Caco-2 (cell line): ENCODE results near the gene EPHB1. TPM values are rescaled to one million over a fixed set of nuclear protein-coding genes. Genes with fewer than 3 reads are reported as not detected.

Source experiments
- BruUV-seq: library from RNA; stranded (reverse); fragments of 400-500 nt; replicated peaks from 2 replicates; lab custom pipeline; 2021; lab: Mats Ljungman, UMichigan
- CTCF ChIA-PET: fragments of 300-600 bp; sonication (Branson Sonifier 250); formaldehyde crosslinking; loops from one replicate; lab custom pipeline; 2022; ENCODE audit warnings: antibody characterized with exemption; lab: Charles Lee
- POLR2A ChIA-PET: fragments of 300-600 bp; sonication (Branson Sonifier 250); formaldehyde crosslinking; loops from one replicate; lab custom pipeline; 2022; ENCODE audit warnings: antibody characterized with exemption; lab: Charles Lee
- DNase-seq, 2 experiments: peaks; one replicate each; pipeline versions ENCODE4 v3.0.0 to v3.0.0-alpha.2; 2020 to 2022
- H3K27me3 ChIP-seq: replicated peaks from 2 replicates; pipeline ENCODE4 v1.6.0; 2011; ENCODE audit warnings: low read length; ENCODE audit not compliant: control insufficient read depth, insufficient read depth
- H3K36me3 ChIP-seq: 2 replicates; pipeline ENCODE4 v1.5.1; 2011; ENCODE audit warnings: low read length; ENCODE audit not compliant: control insufficient read depth, insufficient read depth
- H3K4me1 ChIP-seq: fragments of 250-450 bp; sonication (Bioruptor Pico); 2 replicates; pipeline ENCODE4 v1.5.1; 2020; ENCODE audit warnings: mild to moderate bottlenecking
- H3K4me3 ChIP-seq: 2 replicates; pipeline ENCODE4 v1.5.1; 2011; ENCODE audit warnings: low read depth, mild to moderate bottlenecking, control low read depth, low read length
- H3K9me3 ChIP-seq: fragments of 250-450 bp; sonication (Bioruptor Pico); 2 replicates; pipeline ENCODE4 v1.5.1; 2020; ENCODE audit warnings: mild to moderate bottlenecking, moderate library complexity
- H3K27ac Mint-ChIP-seq: one replicate; pipeline ENCODE4 v1.8.0; 2022; ENCODE audit warnings: mixed read lengths; ENCODE audit not compliant: unreplicated experiment
- H3K27me3 Mint-ChIP-seq: one replicate; pipeline ENCODE4 v1.8.0; 2022; ENCODE audit warnings: mixed read lengths; ENCODE audit not compliant: insufficient read depth, unreplicated experiment
- H3K36me3 Mint-ChIP-seq: one replicate; pipeline ENCODE4 v1.8.0; 2022; ENCODE audit warnings: mild to moderate bottlenecking, mixed read lengths; ENCODE audit not compliant: insufficient read depth, unreplicated experiment
- H3K4me1 Mint-ChIP-seq: one replicate; pipeline ENCODE4 v1.8.0; 2022; ENCODE audit warnings: low read depth, mixed read lengths; ENCODE audit not compliant: unreplicated experiment
- H3K4me3 Mint-ChIP-seq: one replicate; pipeline ENCODE4 v1.8.0; 2022; ENCODE audit warnings: mild to moderate bottlenecking, moderate library complexity, mixed read lengths; ENCODE audit not compliant: unreplicated experiment
- H3K9me3 Mint-ChIP-seq: one replicate; pipeline ENCODE4 v1.8.0; 2022; ENCODE audit warnings: mixed read lengths; ENCODE audit not compliant: unreplicated experiment
- intact Hi-C: fragments of 100-400 bp; cut with micrococcal nuclease; formaldehyde crosslinking; loops from one replicate; pipeline ENCODE4 v1.10.0; 2022; ENCODE audit not compliant: unreplicated experiment
- total RNA-seq: library from RNA; stranded (reverse); gene quantifications from 2 replicates; pipeline ENCODE4 v1.2.3, GENCODE V29; 2022
- TF ChIP-seq, protein P1 (sequence below), 2 experiments: fragments of 200-600 bp in 1 of 2; IDR thresholded peaks; 1 replicate in 1 of 2; 2 replicates in 1 of 2; pipeline versions ENCODE4 v1.5.1 to v1.8.0; 2011 to 2022; ENCODE audit warnings: antibody characterized with exemption in 1 of 2, control low read depth in 1 of 2, inconsistent platforms in 1 of 2, low read depth in 1 of 2, low read length in 1 of 2, mild to moderate bottlenecking in 1 of 2, moderate library complexity in 1 of 2; ENCODE audit not compliant: insufficient read depth in 1 of 2, severe bottlenecking in 1 of 2, unreplicated experiment in 1 of 2

EPHB1 gene
- total RNA-seq, 1 experiment from 2014 or later, result 2.3 TPM

DNA sequence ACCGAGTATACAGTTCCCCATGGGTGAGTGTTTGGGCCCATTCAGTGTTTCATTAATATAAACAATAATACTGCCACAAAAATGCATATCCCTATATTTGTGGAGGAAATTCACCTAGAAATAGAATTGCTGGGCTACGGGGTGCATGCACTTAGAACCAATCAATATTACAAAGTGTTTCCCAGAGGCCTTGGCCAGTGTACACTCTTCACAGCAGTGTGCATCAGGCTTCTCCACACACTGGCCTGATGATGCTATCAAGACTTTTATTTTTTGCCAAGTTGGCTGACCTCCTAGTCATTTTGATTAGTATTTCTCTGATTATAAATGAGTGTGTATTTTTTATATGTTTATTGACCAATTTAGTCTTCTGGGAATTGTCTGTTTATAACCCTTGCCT is 323.7 kb downstream of the EPHB1 start:
- no peaks in the 10 kb centered on the region for H3K36me3 Mint-ChIP-seq
- Histone ChIP-seq H3K36me3 (no peaks in the 10 kb centered on the region), H3K9me3 (no peaks in the 10 kb centered on the region), H3K4me1 (no peaks in the 10 kb centered on the region), H3K27me3 (no peaks in the 10 kb centered on the region), H3K4me3 (no peak overlapping the region)
- no peak overlapping the region for H3K27ac Mint-ChIP-seq
- H3K27me3 Mint-ChIP-seq, result peaks cover 6% of the 10 kb centered on the region
- H3K9me3 Mint-ChIP-seq, result no peaks in the 10 kb centered on the region
- no peaks in the 10 kb centered on the region for H3K4me1 Mint-ChIP-seq
- BruUV-seq, result no TSS peak
- H3K4me3 Mint-ChIP-seq, result no peak overlapping the region
- intact Hi-C loops, result no loop called here
- DNase-seq, result no peak
- TF ChIP-seq, protein P1, sequence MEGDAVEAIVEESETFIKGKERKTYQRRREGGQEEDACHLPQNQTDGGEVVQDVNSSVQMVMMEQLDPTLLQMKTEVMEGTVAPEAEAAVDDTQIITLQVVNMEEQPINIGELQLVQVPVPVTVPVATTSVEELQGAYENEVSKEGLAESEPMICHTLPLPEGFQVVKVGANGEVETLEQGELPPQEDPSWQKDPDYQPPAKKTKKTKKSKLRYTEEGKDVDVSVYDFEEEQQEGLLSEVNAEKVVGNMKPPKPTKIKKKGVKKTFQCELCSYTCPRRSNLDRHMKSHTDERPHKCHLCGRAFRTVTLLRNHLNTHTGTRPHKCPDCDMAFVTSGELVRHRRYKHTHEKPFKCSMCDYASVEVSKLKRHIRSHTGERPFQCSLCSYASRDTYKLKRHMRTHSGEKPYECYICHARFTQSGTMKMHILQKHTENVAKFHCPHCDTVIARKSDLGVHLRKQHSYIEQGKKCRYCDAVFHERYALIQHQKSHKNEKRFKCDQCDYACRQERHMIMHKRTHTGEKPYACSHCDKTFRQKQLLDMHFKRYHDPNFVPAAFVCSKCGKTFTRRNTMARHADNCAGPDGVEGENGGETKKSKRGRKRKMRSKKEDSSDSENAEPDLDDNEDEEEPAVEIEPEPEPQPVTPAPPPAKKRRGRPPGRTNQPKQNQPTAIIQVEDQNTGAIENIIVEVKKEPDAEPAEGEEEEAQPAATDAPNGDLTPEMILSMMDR (IDR thresholded peaks at IDR 0.05; ENCODE audit: insufficient read depth in 1 of 2, low read depth in 1 of 2, low read length in 1 of 2, severe bottlenecking in 1 of 2, unreplicated experiment in 1 of 2), result no peak
- CTCF ChIA-PET, result no interaction called here
- POLR2A ChIA-PET, result no interaction called here

DNA sequence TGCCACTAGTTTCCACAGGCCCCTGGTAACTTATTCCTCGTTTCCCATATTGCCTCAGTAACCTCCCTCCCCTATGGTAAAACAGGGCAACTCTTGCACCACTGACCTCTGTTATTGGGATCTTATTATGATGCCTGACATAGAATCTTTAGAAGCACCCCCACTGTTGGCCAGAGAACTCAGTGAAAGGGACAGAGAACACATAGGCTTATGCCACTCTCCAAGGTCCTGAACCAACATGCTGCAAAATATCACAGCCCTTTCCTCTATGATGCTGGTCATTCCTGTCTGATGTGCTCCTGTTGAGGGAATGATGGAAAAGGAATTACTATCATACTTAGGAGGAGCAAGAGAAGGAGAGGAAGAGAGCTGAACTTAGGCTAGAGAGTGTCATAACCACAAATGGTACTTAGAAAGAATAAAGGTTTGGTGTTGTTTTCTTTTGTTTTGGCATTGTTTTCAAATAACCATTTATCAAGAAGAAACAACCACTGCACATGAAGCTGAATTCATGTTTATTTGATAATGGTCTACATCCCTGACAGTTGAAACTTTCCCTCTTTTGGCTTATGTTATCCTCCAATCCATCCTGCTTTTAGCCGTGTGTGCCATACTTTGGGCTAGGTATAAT is 330.2 kb downstream of the EPHB1 start:
- no peaks in the 10 kb centered on the region for H3K36me3 ChIP-seq
- Mint-ChIP-seq H3K4me1 (no peaks in the 10 kb centered on the region), H3K27me3 (peaks cover 8% of the 10 kb centered on the region), H3K27ac (no peak overlapping the region), H3K9me3 (no peaks in the 10 kb centered on the region), H3K36me3 (no peaks in the 10 kb centered on the region), H3K4me3 (no peak overlapping the region)
- TF ChIP-seq, protein P1 (IDR thresholded peaks at IDR 0.05; ENCODE audit: insufficient read depth in 1 of 2, low read depth in 1 of 2, low read length in 1 of 2, severe bottlenecking in 1 of 2, unreplicated experiment in 1 of 2), result no peak
- intact Hi-C loops, result no loop called here
- no peaks in the 10 kb centered on the region for H3K4me1 ChIP-seq
- no peaks in the 10 kb centered on the region for H3K9me3 ChIP-seq
- no peak overlapping the region for H3K4me3 ChIP-seq
- ChIA-PET POLR2A (no interaction called here), CTCF (no interaction called here)
- no TSS peak for BruUV-seq
- H3K27me3 ChIP-seq, result no peaks in the 10 kb centered on the region
- peak in 1 of 2 experiments; percentile 37 for DNase-seq

DNA sequence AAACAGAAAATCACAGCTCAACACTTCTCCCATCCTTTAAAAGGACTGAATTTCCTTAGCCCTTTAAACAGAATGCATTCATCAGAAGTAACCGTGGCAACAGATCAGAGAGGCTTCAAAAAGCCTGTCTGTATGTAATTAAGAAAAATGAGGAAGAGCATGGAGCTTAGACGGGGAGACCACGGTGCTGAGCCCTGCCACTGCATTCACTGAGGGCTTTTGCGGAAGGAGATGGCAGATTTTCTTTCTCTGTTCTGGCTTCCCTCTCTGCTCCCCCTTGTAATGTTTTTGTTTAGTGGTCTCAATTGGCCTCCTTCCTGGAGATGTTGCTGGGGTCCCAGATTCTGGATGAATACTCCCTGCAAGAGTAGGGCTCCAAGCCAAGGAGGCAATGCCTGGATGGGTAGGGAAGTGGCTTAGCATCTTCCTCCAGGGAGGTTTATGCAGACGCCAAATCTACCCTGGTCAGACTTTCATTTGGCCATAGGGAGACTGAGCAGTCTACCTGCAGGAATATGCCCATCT is 332.9 kb downstream of the EPHB1 start:
- Mint-ChIP-seq H3K9me3 (no peaks in the 10 kb centered on the region), H3K36me3 (no peaks in the 10 kb centered on the region), H3K4me1 (no peaks in the 10 kb centered on the region), H3K4me3 (no peak overlapping the region), H3K27ac (no peak overlapping the region), H3K27me3 (peaks cover 10% of the 10 kb centered on the region)
- Histone ChIP-seq H3K4me1 (no peaks in the 10 kb centered on the region), H3K36me3 (no peaks in the 10 kb centered on the region), H3K4me3 (no peak overlapping the region), H3K27me3 (no peaks in the 10 kb centered on the region), H3K9me3 (no peaks in the 10 kb centered on the region)
- ChIA-PET CTCF (no interaction called here), POLR2A (no interaction called here)
- intact Hi-C loops, result no loop called here
- BruUV-seq, result no TSS peak
- TF ChIP-seq, protein P1 (IDR thresholded peaks at IDR 0.05; ENCODE audit: insufficient read depth in 1 of 2, low read depth in 1 of 2, low read length in 1 of 2, severe bottlenecking in 1 of 2, unreplicated experiment in 1 of 2), result no peak
- DNase-seq, result no peak
